GM19467 (cell line): ENCODE measurements around the gene RIT1.

Experiments
- ATAC-seq: cut with Tn5 transposase; IDR thresholded peaks from one replicate; pipeline ENCODE4 v1.9.1; 2021; ENCODE audit warnings: mild to moderate bottlenecking, moderate library complexity; ENCODE audit not compliant: unreplicated experiment

RIT1 gene

DNA sequence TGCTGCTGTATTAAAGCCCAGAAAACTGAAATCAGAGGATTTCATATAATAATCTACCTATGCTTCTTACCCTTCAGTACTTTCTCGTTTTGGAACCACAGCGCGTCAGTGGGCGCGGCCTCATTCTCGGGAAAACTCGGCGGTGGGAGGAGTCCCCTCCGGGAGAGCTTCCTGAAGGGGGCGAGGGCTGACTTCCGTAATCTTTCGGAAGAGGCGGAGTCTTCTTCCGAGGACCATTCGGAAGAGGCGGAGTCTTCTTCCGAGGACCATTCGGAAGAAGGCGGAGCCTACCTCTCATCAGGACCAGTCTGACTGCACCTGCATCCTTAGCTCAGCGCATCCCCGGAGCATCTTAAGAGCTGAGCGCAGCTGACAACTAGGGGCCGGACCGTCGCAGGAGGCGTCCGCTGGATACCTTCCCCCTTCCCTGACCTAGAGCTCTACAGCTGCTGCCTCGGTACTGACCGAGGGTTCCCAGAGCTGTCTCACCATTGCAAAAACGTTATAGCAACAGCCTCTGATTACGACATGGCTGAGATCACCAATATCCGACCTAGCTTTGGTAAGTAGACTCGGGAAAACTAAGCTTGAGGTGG, 51.8 kb downstream of the RIT1 start, which contains the start of gene SYT11:
Gene SYT11, plus strand, starts transcription at position 334 of the 596 bp plus-strand sequence. Its CDS starts 195 bp downstream, at position 529.
- peak; percentile 62 for ATAC-seq

DNA sequence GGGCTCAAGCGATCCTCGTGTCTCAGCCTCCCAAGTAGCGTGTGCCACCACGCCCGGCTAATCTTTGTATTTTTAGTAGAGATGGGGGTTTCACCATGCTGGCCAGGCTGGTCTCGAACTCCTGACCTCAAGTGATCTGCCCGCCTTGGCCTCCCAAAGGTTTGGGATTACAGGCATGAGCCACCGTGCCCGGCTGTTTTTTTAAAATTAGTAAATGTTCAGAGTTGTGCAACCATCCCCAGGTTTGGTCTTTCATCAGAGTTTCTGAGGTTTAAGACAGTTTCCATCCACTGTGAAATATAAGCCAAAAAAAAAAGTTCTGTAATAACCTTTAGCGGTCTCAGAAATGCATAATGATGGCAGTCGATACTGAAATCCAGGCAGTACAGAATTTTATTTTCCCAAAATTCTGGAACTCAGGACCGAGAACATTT, 52.3 kb downstream of the RIT1 start:
- no peak for ATAC-seq

DNA sequence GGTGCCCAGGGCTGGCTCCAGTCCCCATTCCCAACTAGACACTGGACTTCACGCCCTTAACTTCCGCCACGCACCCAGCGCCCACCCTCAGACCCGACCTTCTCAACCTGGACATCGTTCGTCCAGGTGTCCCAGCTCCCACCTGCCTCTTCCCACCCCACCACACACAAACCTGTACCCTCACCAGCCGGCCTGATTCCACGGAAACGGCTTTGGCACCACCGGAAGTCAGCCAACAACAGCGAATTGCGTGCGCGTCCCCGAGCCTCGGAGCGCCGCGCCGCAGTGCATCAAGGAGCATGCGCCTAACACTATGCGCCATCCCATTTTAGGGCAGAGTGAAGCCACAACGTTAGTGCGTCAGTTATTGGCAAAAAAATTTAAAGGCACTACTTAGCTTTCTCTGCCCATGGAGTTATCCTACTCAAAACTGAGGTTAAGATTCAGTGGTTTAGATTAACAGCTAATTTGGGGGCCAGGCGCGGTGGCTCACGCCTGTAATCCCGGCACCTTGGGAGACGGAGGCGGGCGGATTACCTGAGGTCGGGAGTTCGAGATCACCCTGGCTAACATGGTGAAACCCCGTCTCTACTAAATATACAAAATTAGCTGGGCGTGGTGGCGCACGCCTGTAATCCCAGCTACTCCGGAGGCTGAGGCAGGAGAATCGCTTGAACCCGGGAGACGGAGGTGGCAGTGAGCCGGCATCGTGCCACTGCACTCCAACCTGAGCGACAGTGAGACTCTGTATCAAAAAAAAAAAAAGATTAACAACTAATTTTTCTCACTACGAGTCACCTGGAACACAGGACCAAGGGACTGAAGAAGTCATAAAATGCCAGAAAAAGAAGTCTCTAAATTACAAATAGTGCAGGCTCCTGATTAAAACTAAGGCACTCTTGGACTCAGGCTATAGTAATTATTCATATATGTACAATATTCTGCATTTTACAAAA, 53.9 kb downstream of the RIT1 start, which contains the start of gene GON4L:
Gene GON4L, minus strand, starts transcription at position 240 of the 956 bp plus-strand sequence. CDS start 3,434 bp downstream, outside the sequence.
- peak; percentile 42 for ATAC-seq

DNA sequence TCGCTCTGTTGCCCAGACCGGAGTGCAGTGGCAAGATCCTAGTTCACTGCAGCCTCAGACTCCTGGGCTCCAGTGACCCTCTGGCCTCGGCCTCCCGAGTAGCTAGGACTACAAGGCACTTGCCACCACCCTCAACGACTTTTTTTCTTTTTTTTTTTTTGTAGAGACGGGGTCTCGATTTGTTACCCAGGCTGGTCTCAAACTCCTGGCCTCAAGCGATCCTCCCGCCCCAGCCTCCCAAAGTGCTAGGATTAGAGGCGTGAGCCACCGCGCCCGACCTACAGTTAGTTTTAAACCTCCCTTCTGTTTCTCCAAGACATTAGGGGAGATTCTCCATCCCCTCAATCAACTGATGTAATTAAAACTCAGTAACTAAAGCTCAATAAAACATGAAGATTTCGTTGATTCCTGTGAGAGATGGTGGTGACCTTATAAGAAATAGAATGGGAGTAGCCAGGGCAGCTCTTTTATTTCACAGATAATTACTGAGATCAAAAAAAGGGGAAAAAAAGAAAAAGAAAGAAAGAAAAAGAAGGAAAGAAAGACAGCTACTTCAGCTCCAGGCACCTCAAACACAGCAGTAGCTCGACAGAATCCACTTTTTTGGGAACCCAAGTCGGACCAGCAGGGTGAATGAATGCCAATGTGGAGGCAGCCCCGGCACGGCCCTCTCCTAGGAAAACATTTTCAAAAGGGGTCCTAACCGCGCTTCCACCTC, 54.7 kb downstream of the RIT1 start:
- ATAC-seq = no peak

DNA sequence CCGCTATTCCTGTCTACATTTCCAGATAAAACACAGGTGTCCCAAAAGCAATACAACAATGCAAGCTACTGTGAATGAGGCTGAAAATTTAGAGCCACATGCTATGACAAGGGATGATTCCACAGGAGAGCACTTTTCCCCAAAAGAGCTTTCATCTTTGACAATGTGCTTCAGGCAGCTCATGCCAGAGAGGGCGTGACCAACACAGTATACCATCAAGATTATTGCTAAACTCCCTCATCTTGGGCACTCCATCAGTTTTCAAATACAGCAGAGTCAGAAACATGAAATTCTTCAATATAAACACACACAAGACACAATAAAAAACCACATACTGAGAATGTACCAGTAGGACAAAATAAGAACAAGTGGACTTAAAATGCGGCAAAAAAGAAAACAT, 60.8 kb downstream of the RIT1 start:
- no peak for ATAC-seq

DNA sequence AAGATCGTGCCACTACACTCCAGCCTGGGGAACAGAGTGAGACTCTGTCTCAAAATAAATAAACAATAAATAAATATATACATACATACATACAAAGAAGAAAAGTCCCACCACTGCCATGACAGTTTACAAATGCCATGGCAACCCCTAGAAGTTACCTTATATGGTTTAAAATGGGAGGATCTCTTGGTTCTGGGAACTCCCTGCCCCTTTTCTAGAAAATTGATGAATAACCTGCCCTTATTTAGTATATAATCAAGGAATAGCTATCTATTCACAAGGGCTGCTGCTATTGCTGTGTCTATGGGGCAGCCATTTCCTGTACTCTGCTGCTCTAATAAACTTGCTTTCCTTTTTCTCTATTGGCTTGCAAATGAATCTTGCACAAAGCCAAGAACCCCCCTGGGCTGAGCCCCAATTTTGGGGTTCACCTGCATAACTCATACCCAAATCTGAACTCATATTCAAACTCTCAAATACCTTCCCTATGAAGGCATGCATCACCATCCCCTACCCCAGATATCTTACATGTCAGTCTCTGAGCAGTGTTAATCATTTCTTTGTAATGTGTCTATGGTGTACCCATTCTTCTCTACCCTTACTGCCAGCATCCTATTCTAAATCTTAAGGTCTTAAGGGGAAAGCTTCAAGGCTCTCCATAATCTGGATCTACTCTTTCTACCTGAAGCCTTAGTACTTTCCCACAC, 63.2 kb downstream of the RIT1 start:
- ATAC-seq = no peak
